SU-DHL-6 (cell line): ENCODE data around the gene DUSP9.

Source experiments
- H2AFZ ChIP-seq: fragments of 200-600 bp; sonication (generic); 2 replicates; pipeline ENCODE4 v1.6.1; 2014; ENCODE audit warnings: low read depth, mild to moderate bottlenecking, moderate library complexity, mixed read lengths, antibody characterized with exemption, low read length; ENCODE audit not compliant: severe bottlenecking
- H3F3A ChIP-seq: fragments of 200-600 bp; shearing (Covaris generic); 2 replicates; pipeline ENCODE4 v1.6.0; 2016; ENCODE audit warnings: antibody characterized with exemption, mild to moderate bottlenecking; ENCODE audit not compliant: insufficient read depth
- H3K27ac ChIP-seq: fragments of 200-600 bp; sonication (generic); 2 replicates; pipeline ENCODE4 v1.5.1; 2016; ENCODE audit warnings: low read depth, mild to moderate bottlenecking, low read length, moderate library complexity, mixed read lengths
- H3K27me3 ChIP-seq: fragments of 200-600 bp; sonication (generic), shearing (Covaris generic); 2 replicates; pipeline ENCODE4 v1.6.0; 2014; ENCODE audit warnings: mild to moderate bottlenecking, low read length
- H3K36me3 ChIP-seq: fragments of 200-600 bp; sonication (generic); 2 replicates; pipeline ENCODE4 v1.6.1; 2014; ENCODE audit warnings: mild to moderate bottlenecking, low read length, mixed read lengths
- H3K4me2 ChIP-seq: fragments of 300-600, 200-600 bp; shearing (Covaris generic), sonication (generic); 2 replicates; pipeline ENCODE4 v1.6.0; 2014; ENCODE audit warnings: low read length, low read depth, mild to moderate bottlenecking; ENCODE audit not compliant: poor library complexity, severe bottlenecking
- H3K4me3 ChIP-seq: fragments of 200-600 bp; sonication (generic); 2 replicates; pipeline ENCODE4 v1.5.1; 2014; ENCODE audit warnings: antibody characterized with exemption, low read length, mild to moderate bottlenecking, mixed read lengths; ENCODE audit not compliant: insufficient read depth, poor library complexity, severe bottlenecking
- H3K79me2 ChIP-seq: fragments of 200-600 bp; sonication (generic); 2 replicates; pipeline ENCODE4 v1.6.1; 2014; ENCODE audit warnings: mild to moderate bottlenecking, low read length, moderate library complexity; ENCODE audit not compliant: insufficient read depth
- H3K9ac ChIP-seq: fragments of 200-600 bp; sonication (generic); 2 replicates; pipeline ENCODE4 v1.7.0; 2014; ENCODE audit warnings: mild to moderate bottlenecking, low read length
- H3K9me2 ChIP-seq: fragments of 200-600 bp; sonication (generic); replicated peaks from 2 replicates; pipeline ENCODE4 v1.6.1; 2014; ENCODE audit warnings: low read length; ENCODE audit not compliant: insufficient read depth
- H3K9me3 ChIP-seq: fragments of 200-600 bp; sonication (generic); 2 replicates; pipeline ENCODE4 v1.6.1; 2014; ENCODE audit warnings: low read length, mixed read lengths; ENCODE audit not compliant: insufficient read depth
- H4K20me1 ChIP-seq: fragments of 200-600 bp; sonication (generic); 2 replicates; pipeline ENCODE4 v1.6.1; 2014; ENCODE audit warnings: low read depth, mild to moderate bottlenecking, antibody characterized with exemption, low read length, moderate library complexity, mixed read lengths
- CTCF ChIP-seq: fragments of 200-600 bp; sonication (generic); IDR thresholded peaks from one replicate; pipeline ENCODE4 v1.5.1; 2017; ENCODE audit warnings: antibody characterized with exemption, mild to moderate bottlenecking, low read length, moderate library complexity; ENCODE audit not compliant: insufficient read depth, poor library complexity, severe bottlenecking
- EZH2phosphoT487 ChIP-seq: fragments of 200-600 bp; sonication (generic), shearing (Covaris generic); conservative IDR thresholded peaks from 2 replicates; pipeline ENCODE4 v1.6.1; 2018; ENCODE audit warnings: mild to moderate bottlenecking, antibody characterized with exemption, low read length, moderate library complexity, mixed read lengths

DUSP9 gene

GRCh38 chrX:153627675-153628111 is 19.3 kb upstream of the DUSP9 start:
- Histone ChIP-seq H2AFZ (no peak overlapping the region), H3K4me2 (no peak overlapping the region), H3K27me3 (no peaks in the 10 kb centered on the region), H3K4me3 (no peak overlapping the region), H3F3A (no peaks in the 10 kb centered on the region), H3K9ac (no peak overlapping the region), H4K20me1 (no peaks in the 10 kb centered on the region), H3K9me2 (no peaks in the 10 kb centered on the region), H3K79me2 (no peaks in the 10 kb centered on the region), H3K36me3 (no peaks in the 10 kb centered on the region), H3K9me3 (no peaks in the 10 kb centered on the region), H3K27ac (no peak overlapping the region)
- TF ChIP-seq CTCF (no peak), EZH2phosphoT487 (no peak)

- no peak overlapping the region for H2AFZ ChIP-seq
- H3K9me3 ChIP-seq = no peaks in the 10 kb centered on the region
- H3K27me3 ChIP-seq = no peaks in the 10 kb centered on the region
- no peaks in the 10 kb centered on the region for H4K20me1 ChIP-seq
- no peaks in the 10 kb centered on the region for H3K9me2 ChIP-seq
- no peak overlapping the region for H3K27ac ChIP-seq
- H3K36me3 ChIP-seq = no peaks in the 10 kb centered on the region
- no peak overlapping the region for H3K4me2 ChIP-seq
- H3F3A ChIP-seq = no peaks in the 10 kb centered on the region
- TF ChIP-seq CTCF = no peak
- TF ChIP-seq EZH2phosphoT487 = no peak
- no peak overlapping the region for H3K4me3 ChIP-seq
- no peak overlapping the region for H3K9ac ChIP-seq
- no peaks in the 10 kb centered on the region for H3K79me2 ChIP-seq
Observed at GRCh38 chrX:153628129-153628528, 18.9 kb upstream of the DUSP9 start.

GRCh38 chrX:153628665-153629064 is 18.3 kb upstream of the DUSP9 start:
- TF ChIP-seq CTCF (no peak), EZH2phosphoT487 (no peak)
- Histone ChIP-seq H3K9me3 (no peaks in the 10 kb centered on the region), H3K27me3 (no peaks in the 10 kb centered on the region), H3K79me2 (no peaks in the 10 kb centered on the region), H3K4me3 (no peak overlapping the region), H4K20me1 (no peaks in the 10 kb centered on the region), H2AFZ (no peak overlapping the region), H3K9me2 (no peaks in the 10 kb centered on the region), H3K36me3 (no peaks in the 10 kb centered on the region), H3K4me2 (no peak overlapping the region), H3K9ac (no peak overlapping the region), H3F3A (no peaks in the 10 kb centered on the region), H3K27ac (no peak overlapping the region)

- Histone ChIP-seq H3K9me3 (no peaks in the 10 kb centered on the region), H2AFZ (no peak overlapping the region), H3K4me3 (no peak overlapping the region), H3K36me3 (no peaks in the 10 kb centered on the region), H3K9me2 (no peaks in the 10 kb centered on the region), H3K27me3 (no peaks in the 10 kb centered on the region), H3K79me2 (no peaks in the 10 kb centered on the region), H3K9ac (no peak overlapping the region), H3F3A (no peaks in the 10 kb centered on the region), H4K20me1 (no peaks in the 10 kb centered on the region), H3K4me2 (no peak overlapping the region), H3K27ac (no peak overlapping the region)
- TF ChIP-seq EZH2phosphoT487 (no peak), CTCF (no peak)
Observed at GRCh38 chrX:153631346-153631745, 15.7 kb upstream of the DUSP9 start.
